ENCODE measurements around the gene CCSER2.

CCSER2 gene

GRCh38 chr10:84334811-84335210 is 6.4 kb downstream of the CCSER2 start:
- H3K4me3 ChIP-seq (ENCODE audit: insufficient read depth, low read depth, low read length, poor library complexity, severe bottlenecking) = no peak overlapping the region
- H3K4me1 ChIP-seq (ENCODE audit: control insufficient read depth, insufficient read depth, low read length, poor library complexity, severe bottlenecking) = peaks cover 25% of the 10 kb centered on the region
- H3K27ac ChIP-seq (ENCODE audit: insufficient read depth, low read length, poor library complexity, severe bottlenecking) = peak overlapping the region; percentile 64
- DNase-seq = no peak
- H3K27me3 ChIP-seq (replicated peaks; ENCODE audit: control insufficient read depth, insufficient read depth, low read length, poor library complexity, severe bottlenecking) = no peaks in the 10 kb centered on the region
- H3K36me3 ChIP-seq (ENCODE audit: control insufficient read depth, insufficient read depth, low read length) = no peaks in the 10 kb centered on the region
- H3K9me3 ChIP-seq (ENCODE audit: control insufficient read depth, low read length) = no peaks in the 10 kb centered on the region

- Histone ChIP-seq H3K27ac (ENCODE audit: insufficient read depth, low read length, poor library complexity, severe bottlenecking) (peak overlapping the region; percentile 64), H3K4me3 (ENCODE audit: insufficient read depth, low read depth, low read length, poor library complexity, severe bottlenecking) (no peak overlapping the region), H3K27me3 (replicated peaks; ENCODE audit: control insufficient read depth, insufficient read depth, low read length, poor library complexity, severe bottlenecking) (no peaks in the 10 kb centered on the region), H3K36me3 (ENCODE audit: control insufficient read depth, insufficient read depth, low read length) (no peaks in the 10 kb centered on the region), H3K9me3 (ENCODE audit: control insufficient read depth, low read length) (no peaks in the 10 kb centered on the region), H3K4me1 (ENCODE audit: control insufficient read depth, insufficient read depth, low read length, poor library complexity, severe bottlenecking) (peaks cover 21% of the 10 kb centered on the region)
- no peak for DNase-seq
Measured at GRCh38 chr10:84335516-84335915, 7.1 kb downstream of the CCSER2 start.

- Histone ChIP-seq H3K4me3 (ENCODE audit: insufficient read depth, low read depth, low read length, poor library complexity, severe bottlenecking) (no peak overlapping the region), H3K4me1 (ENCODE audit: control insufficient read depth, insufficient read depth, low read length, poor library complexity, severe bottlenecking) (peaks cover 16% of the 10 kb centered on the region), H3K9me3 (ENCODE audit: control insufficient read depth, low read length) (no peaks in the 10 kb centered on the region), H3K27ac (ENCODE audit: insufficient read depth, low read length, poor library complexity, severe bottlenecking) (no peak overlapping the region), H3K27me3 (replicated peaks; ENCODE audit: control insufficient read depth, insufficient read depth, low read length, poor library complexity, severe bottlenecking) (no peaks in the 10 kb centered on the region), H3K36me3 (ENCODE audit: control insufficient read depth, insufficient read depth, low read length) (no peaks in the 10 kb centered on the region)
- no peak for DNase-seq
Measured at GRCh38 chr10:84336406-84337090, 8.2 kb downstream of the CCSER2 start.

- H3K27ac ChIP-seq (ENCODE audit: insufficient read depth, low read length, poor library complexity, severe bottlenecking) = no peak overlapping the region
- DNase-seq = no peak
- H3K4me1 ChIP-seq (ENCODE audit: control insufficient read depth, insufficient read depth, low read length, poor library complexity, severe bottlenecking) = peaks cover 14% of the 10 kb centered on the region
- H3K9me3 ChIP-seq (ENCODE audit: control insufficient read depth, low read length) = no peaks in the 10 kb centered on the region
- no peaks in the 10 kb centered on the region for H3K36me3 ChIP-seq (ENCODE audit: control insufficient read depth, insufficient read depth, low read length)
- no peaks in the 10 kb centered on the region for H3K27me3 ChIP-seq (replicated peaks; ENCODE audit: control insufficient read depth, insufficient read depth, low read length, poor library complexity, severe bottlenecking)
- no peak overlapping the region for H3K4me3 ChIP-seq (ENCODE audit: insufficient read depth, low read depth, low read length, poor library complexity, severe bottlenecking)
Measured at GRCh38 chr10:84337199-84337598, 8.8 kb downstream of the CCSER2 start.

- H3K9me3 ChIP-seq (ENCODE audit: control insufficient read depth, low read length) = no peaks in the 10 kb centered on the region
- H3K4me1 ChIP-seq (ENCODE audit: control insufficient read depth, insufficient read depth, low read length, poor library complexity, severe bottlenecking) = peaks cover 13% of the 10 kb centered on the region
- no peak overlapping the region for H3K4me3 ChIP-seq (ENCODE audit: insufficient read depth, low read depth, low read length, poor library complexity, severe bottlenecking)
- no peaks in the 10 kb centered on the region for H3K27me3 ChIP-seq (replicated peaks; ENCODE audit: control insufficient read depth, insufficient read depth, low read length, poor library complexity, severe bottlenecking)
- DNase-seq = no peak
- H3K27ac ChIP-seq (ENCODE audit: insufficient read depth, low read length, poor library complexity, severe bottlenecking) = no peak overlapping the region
- H3K36me3 ChIP-seq (ENCODE audit: control insufficient read depth, insufficient read depth, low read length) = no peaks in the 10 kb centered on the region
Measured at GRCh38 chr10:84339025-84339424, 10.6 kb downstream of the CCSER2 start.

- H3K9me3 ChIP-seq (ENCODE audit: control insufficient read depth, low read length) = no peaks in the 10 kb centered on the region
- no peak overlapping the region for H3K4me3 ChIP-seq (ENCODE audit: insufficient read depth, low read depth, low read length, poor library complexity, severe bottlenecking)
- DNase-seq = no peak
- no peak overlapping the region for H3K27ac ChIP-seq (ENCODE audit: insufficient read depth, low read length, poor library complexity, severe bottlenecking)
- H3K27me3 ChIP-seq (replicated peaks; ENCODE audit: control insufficient read depth, insufficient read depth, low read length, poor library complexity, severe bottlenecking) = no peaks in the 10 kb centered on the region
- H3K4me1 ChIP-seq (ENCODE audit: control insufficient read depth, insufficient read depth, low read length, poor library complexity, severe bottlenecking) = peaks cover 20% of the 10 kb centered on the region
- no peaks in the 10 kb centered on the region for H3K36me3 ChIP-seq (ENCODE audit: control insufficient read depth, insufficient read depth, low read length)
Measured at GRCh38 chr10:84340187-84340586, 11.8 kb downstream of the CCSER2 start.

- DNase-seq = no peak
- Histone ChIP-seq H3K9me3 (ENCODE audit: control insufficient read depth, low read length) (no peaks in the 10 kb centered on the region), H3K4me3 (ENCODE audit: insufficient read depth, low read depth, low read length, poor library complexity, severe bottlenecking) (no peak overlapping the region), H3K36me3 (ENCODE audit: control insufficient read depth, insufficient read depth, low read length) (no peaks in the 10 kb centered on the region), H3K27ac (ENCODE audit: insufficient read depth, low read length, poor library complexity, severe bottlenecking) (no peak overlapping the region), H3K4me1 (ENCODE audit: control insufficient read depth, insufficient read depth, low read length, poor library complexity, severe bottlenecking) (peaks cover 20% of the 10 kb centered on the region), H3K27me3 (replicated peaks; ENCODE audit: control insufficient read depth, insufficient read depth, low read length, poor library complexity, severe bottlenecking) (no peaks in the 10 kb centered on the region)
Measured at GRCh38 chr10:84340632-84341537, 12.5 kb downstream of the CCSER2 start.

- Histone ChIP-seq H3K27ac (ENCODE audit: insufficient read depth, low read length, poor library complexity, severe bottlenecking) (no peak overlapping the region), H3K27me3 (replicated peaks; ENCODE audit: control insufficient read depth, insufficient read depth, low read length, poor library complexity, severe bottlenecking) (no peaks in the 10 kb centered on the region), H3K9me3 (ENCODE audit: control insufficient read depth, low read length) (no peaks in the 10 kb centered on the region), H3K4me3 (ENCODE audit: insufficient read depth, low read depth, low read length, poor library complexity, severe bottlenecking) (no peak overlapping the region), H3K4me1 (ENCODE audit: control insufficient read depth, insufficient read depth, low read length, poor library complexity, severe bottlenecking) (peaks cover 20% of the 10 kb centered on the region), H3K36me3 (ENCODE audit: control insufficient read depth, insufficient read depth, low read length) (no peaks in the 10 kb centered on the region)
- no peak for DNase-seq
Measured at GRCh38 chr10:84341538-84341856, 13.1 kb downstream of the CCSER2 start.

- Histone ChIP-seq H3K4me3 (ENCODE audit: insufficient read depth, low read depth, low read length, poor library complexity, severe bottlenecking) (no peak overlapping the region), H3K4me1 (ENCODE audit: control insufficient read depth, insufficient read depth, low read length, poor library complexity, severe bottlenecking) (peaks cover 20% of the 10 kb centered on the region), H3K27me3 (replicated peaks; ENCODE audit: control insufficient read depth, insufficient read depth, low read length, poor library complexity, severe bottlenecking) (no peaks in the 10 kb centered on the region), H3K36me3 (ENCODE audit: control insufficient read depth, insufficient read depth, low read length) (no peaks in the 10 kb centered on the region), H3K9me3 (ENCODE audit: control insufficient read depth, low read length) (no peaks in the 10 kb centered on the region), H3K27ac (ENCODE audit: insufficient read depth, low read length, poor library complexity, severe bottlenecking) (no peak overlapping the region)
- DNase-seq = no peak
Measured at GRCh38 chr10:84341983-84342382, 13.6 kb downstream of the CCSER2 start.

GRCh38 chr10:84342584-84342983 is 14.2 kb downstream of the CCSER2 start:
- H3K9me3 ChIP-seq (ENCODE audit: control insufficient read depth, low read length) = no peaks in the 10 kb centered on the region
- no peaks in the 10 kb centered on the region for H3K36me3 ChIP-seq (ENCODE audit: control insufficient read depth, insufficient read depth, low read length)
- H3K27me3 ChIP-seq (replicated peaks; ENCODE audit: control insufficient read depth, insufficient read depth, low read length, poor library complexity, severe bottlenecking) = no peaks in the 10 kb centered on the region
- H3K4me1 ChIP-seq (ENCODE audit: control insufficient read depth, insufficient read depth, low read length, poor library complexity, severe bottlenecking) = peaks cover 20% of the 10 kb centered on the region
- H3K27ac ChIP-seq (ENCODE audit: insufficient read depth, low read length, poor library complexity, severe bottlenecking) = no peak overlapping the region
- no peak overlapping the region for H3K4me3 ChIP-seq (ENCODE audit: insufficient read depth, low read depth, low read length, poor library complexity, severe bottlenecking)
- DNase-seq = no peak
